ENCODE results near the gene C2orf92. TPM values are rescaled to one million over a fixed set of nuclear protein-coding genes. Genes with fewer than 3 reads are reported as not detected.
A peak's percentile ranks its signal among the peaks of the same experiment; 100 is the strongest.

Gene C2orf92
- total and polyA plus RNA-seq, 12 donors, result 0.83 to 25.4 (median 2.9) TPM

- no peaks in the 10 kb centered on the region for H3K9me3 ChIP-seq
- intact Hi-C loops (cut with DNase I), result loop anchor here in 1 of 10 donors (10.0 kb wide), 1 partner anchor 646 kb away; no protein-coding TSS in a partner anchor
- no peak overlapping the region for H3K27ac ChIP-seq
- H3K27me3 ChIP-seq, result no peaks in the 10 kb centered on the region
- no peak overlapping the region for H3K4me3 ChIP-seq
- ATAC-seq (no peak), DNase-seq (no peak)
- 96% methylated on average over 9 of the region's 9 CpGs for WGBS, 2 donors
- no peak for TF ChIP-seq CTCF (IDR thresholded peaks at IDR 0.05)
- H3K4me1 ChIP-seq, result peaks cover 0 to 27% (median 10%) of the 10 kb centered on the region in 9 donors
- H3K36me3 ChIP-seq, result peaks cover 0 to under 1% (median 0%) of the 10 kb centered on the region in 9 donors
Measured at GRCh38 chr2:97738179-97739019, 68.9 kb downstream of the C2orf92 start.

GRCh38 chr2:97739020-97739892 lies 69.7 kb downstream of the C2orf92 start:
- DNase-seq (no peak), ATAC-seq (peak in 2 of 8 donors; percentile 5 to 10)
- H3K27me3 ChIP-seq, result no peaks in the 10 kb centered on the region
- peaks cover 0 to 27% (median 10%) of the 10 kb centered on the region in 9 donors for H3K4me1 ChIP-seq
- intact Hi-C loops (cut with DNase I), result loop anchor here in 1 of 10 donors (10.0 kb wide), 1 partner anchor 646 kb away; no protein-coding TSS in a partner anchor
- no peaks in the 10 kb centered on the region for H3K9me3 ChIP-seq
- WGBS, 2 donors, result 91 to 92% methylated on average over 23 of the region's 23 CpGs
- TF ChIP-seq CTCF (IDR thresholded peaks at IDR 0.05), result no peak
- H3K4me3 ChIP-seq, result no peak overlapping the region
- peaks cover 0 to 9% (median 0%) of the 10 kb centered on the region in 9 donors for H3K36me3 ChIP-seq
- H3K27ac ChIP-seq, result no peak overlapping the region

- peaks cover 0 to 11% (median 0%) of the 10 kb centered on the region in 9 donors for H3K36me3 ChIP-seq
- ATAC-seq (no peak), DNase-seq (no peak)
- TF ChIP-seq CTCF (IDR thresholded peaks at IDR 0.05), result no peak
- H3K27ac ChIP-seq, result no peak overlapping the region
- H3K4me1 ChIP-seq, result peaks cover 0 to 27% (median 10%) of the 10 kb centered on the region in 9 donors
- no peaks in the 10 kb centered on the region for H3K27me3 ChIP-seq
- no peak overlapping the region for H3K4me3 ChIP-seq
- no peaks in the 10 kb centered on the region for H3K9me3 ChIP-seq
- 86 to 91% methylated on average over 5 of the region's 5 CpGs for WGBS, 2 donors
- intact Hi-C loops (cut with DNase I), result loop anchor here in 3 of 10 donors (5.0 to 10.0 kb wide), 3 partner anchors 33 to 645 kb away; no protein-coding TSS in a partner anchor
Measured at GRCh38 chr2:97739893-97740245, 70.4 kb downstream of the C2orf92 start.

- Histone ChIP-seq H3K27ac (no peak overlapping the region), H3K9me3 (no peaks in the 10 kb centered on the region), H3K4me1 (peaks cover 0 to 27% (median 10%) of the 10 kb centered on the region in 9 donors), H3K27me3 (no peaks in the 10 kb centered on the region), H3K4me3 (no peak overlapping the region), H3K36me3 (peaks cover 0 to 11% (median 0%) of the 10 kb centered on the region in 9 donors)
- WGBS, 2 donors, result 41 to 44% methylated on average over 19 of the region's 19 CpGs
- ATAC-seq (peak in 5 of 8 donors; percentile 16 to 55 (median 33)), DNase-seq (peak in 1 of 2 donors; percentile 45)
- intact Hi-C loops (cut with DNase I), result loop anchor here in 2 of 10 donors (5.0 to 10.0 kb wide), 2 partner anchors 33 to 46 kb away; no protein-coding TSS in a partner anchor
- TF ChIP-seq CTCF (IDR thresholded peaks at IDR 0.05), result peak; percentile 24 to 75 (median 67)
Measured at GRCh38 chr2:97740590-97741182, 71.2 kb downstream of the C2orf92 start.
